ENCODE results near the gene DDX39A.

The DDX39A gene

DNA sequence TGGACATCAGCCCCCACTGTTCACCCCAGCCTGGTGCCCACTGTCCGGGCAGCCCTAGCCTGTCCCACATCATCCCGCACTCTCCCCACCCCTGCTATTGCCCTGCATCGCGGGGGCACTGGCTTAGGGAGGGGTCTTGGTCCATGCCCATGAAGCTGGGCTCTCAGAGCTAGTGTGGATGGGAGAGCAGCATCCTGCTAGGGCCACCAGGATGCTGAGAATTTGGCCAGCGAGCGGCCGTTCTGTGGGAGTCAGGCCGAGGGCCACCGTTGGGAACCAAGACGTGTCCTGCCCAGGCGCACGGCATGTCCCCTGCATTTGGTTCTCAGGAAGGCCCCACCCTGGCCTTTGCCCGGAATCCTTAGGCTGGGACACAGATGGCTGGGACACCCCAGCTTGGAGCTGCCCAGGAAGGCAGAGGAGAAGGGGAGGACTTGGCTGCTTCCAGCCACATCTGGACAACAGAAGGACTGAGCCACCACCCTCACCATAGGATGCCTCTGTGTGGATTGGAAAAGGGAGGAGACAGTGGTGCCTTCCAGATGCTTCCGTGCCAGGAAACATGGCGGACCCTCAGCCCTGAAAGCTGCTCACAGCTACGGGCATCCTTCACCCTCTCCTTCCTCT is 23.3 kb downstream of the DDX39A start:
- H4K20me1 ChIP-seq (ENCODE audit: low read depth, low read length) = no peaks in the 10 kb centered on the region
- H2AFZ ChIP-seq (ENCODE audit: low read depth, low read length, severe bottlenecking) = no peak overlapping the region
- TF ChIP-seq, protein P1, sequence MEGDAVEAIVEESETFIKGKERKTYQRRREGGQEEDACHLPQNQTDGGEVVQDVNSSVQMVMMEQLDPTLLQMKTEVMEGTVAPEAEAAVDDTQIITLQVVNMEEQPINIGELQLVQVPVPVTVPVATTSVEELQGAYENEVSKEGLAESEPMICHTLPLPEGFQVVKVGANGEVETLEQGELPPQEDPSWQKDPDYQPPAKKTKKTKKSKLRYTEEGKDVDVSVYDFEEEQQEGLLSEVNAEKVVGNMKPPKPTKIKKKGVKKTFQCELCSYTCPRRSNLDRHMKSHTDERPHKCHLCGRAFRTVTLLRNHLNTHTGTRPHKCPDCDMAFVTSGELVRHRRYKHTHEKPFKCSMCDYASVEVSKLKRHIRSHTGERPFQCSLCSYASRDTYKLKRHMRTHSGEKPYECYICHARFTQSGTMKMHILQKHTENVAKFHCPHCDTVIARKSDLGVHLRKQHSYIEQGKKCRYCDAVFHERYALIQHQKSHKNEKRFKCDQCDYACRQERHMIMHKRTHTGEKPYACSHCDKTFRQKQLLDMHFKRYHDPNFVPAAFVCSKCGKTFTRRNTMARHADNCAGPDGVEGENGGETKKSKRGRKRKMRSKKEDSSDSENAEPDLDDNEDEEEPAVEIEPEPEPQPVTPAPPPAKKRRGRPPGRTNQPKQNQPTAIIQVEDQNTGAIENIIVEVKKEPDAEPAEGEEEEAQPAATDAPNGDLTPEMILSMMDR (IDR thresholded peaks at IDR 0.05; ENCODE audit: insufficient read depth, low read length, poor library complexity, severe bottlenecking) = no peak
- no peak overlapping the region for H3K4me2 ChIP-seq (ENCODE audit: low read depth, low read length, poor library complexity, severe bottlenecking)
- H3K9me3 ChIP-seq (ENCODE audit: insufficient read depth, low read length) = no peaks in the 10 kb centered on the region
- no peaks in the 10 kb centered on the region for H3F3A ChIP-seq (ENCODE audit: insufficient read depth)
- H3K9me2 ChIP-seq (replicated peaks; ENCODE audit: insufficient read depth, low read length) = no peaks in the 10 kb centered on the region
- no peak overlapping the region for H3K9ac ChIP-seq (ENCODE audit: low read length)
- H3K27ac ChIP-seq (ENCODE audit: low read depth, low read length) = no peak overlapping the region
- no peaks in the 10 kb centered on the region for H3K36me3 ChIP-seq (ENCODE audit: low read length)
- H3K4me3 ChIP-seq (ENCODE audit: insufficient read depth, low read length, poor library complexity, severe bottlenecking) = no peak overlapping the region
- no peaks in the 10 kb centered on the region for H3K79me2 ChIP-seq (ENCODE audit: insufficient read depth, low read length)
- no peaks in the 10 kb centered on the region for H3K27me3 ChIP-seq (ENCODE audit: low read length)

GRCh38 chr19:14395262-14395661 is 23.9 kb downstream of the DDX39A start:
- H3K4me2 ChIP-seq (ENCODE audit: low read depth, low read length, poor library complexity, severe bottlenecking) = no peak overlapping the region
- no peak overlapping the region for H2AFZ ChIP-seq (ENCODE audit: low read depth, low read length, severe bottlenecking)
- H3K27me3 ChIP-seq (ENCODE audit: low read length) = no peaks in the 10 kb centered on the region
- H4K20me1 ChIP-seq (ENCODE audit: low read depth, low read length) = no peaks in the 10 kb centered on the region
- TF ChIP-seq, protein P1 (IDR thresholded peaks at IDR 0.05; ENCODE audit: insufficient read depth, low read length, poor library complexity, severe bottlenecking) = no peak
- TF ChIP-seq EZH2phosphoT487 (conservative IDR thresholded peaks at IDR 0.05; ENCODE audit: low read length) = no peak
- no peaks in the 10 kb centered on the region for H3K79me2 ChIP-seq (ENCODE audit: insufficient read depth, low read length)
- no peaks in the 10 kb centered on the region for H3K9me3 ChIP-seq (ENCODE audit: insufficient read depth, low read length)
- no peaks in the 10 kb centered on the region for H3K36me3 ChIP-seq (ENCODE audit: low read length)
- no peak overlapping the region for H3K27ac ChIP-seq (ENCODE audit: low read depth, low read length)
- H3K9ac ChIP-seq (ENCODE audit: low read length) = no peak overlapping the region
- no peaks in the 10 kb centered on the region for H3K9me2 ChIP-seq (replicated peaks; ENCODE audit: insufficient read depth, low read length)
- no peaks in the 10 kb centered on the region for H3F3A ChIP-seq (ENCODE audit: insufficient read depth)
- H3K4me3 ChIP-seq (ENCODE audit: insufficient read depth, low read length, poor library complexity, severe bottlenecking) = no peak overlapping the region

GRCh38 chr19:14394167-14394566 is 25.0 kb downstream of the DDX39A start:
- Histone ChIP-seq H2AFZ (ENCODE audit: low read depth, low read length, severe bottlenecking) (no peak overlapping the region), H3K27me3 (ENCODE audit: low read length) (no peaks in the 10 kb centered on the region), H3K4me3 (ENCODE audit: insufficient read depth, low read length, poor library complexity, severe bottlenecking) (no peak overlapping the region), H3K4me2 (ENCODE audit: low read depth, low read length, poor library complexity, severe bottlenecking) (no peak overlapping the region), H3K9me3 (ENCODE audit: insufficient read depth, low read length) (no peaks in the 10 kb centered on the region), H3K79me2 (ENCODE audit: insufficient read depth, low read length) (no peaks in the 10 kb centered on the region), H3K9ac (ENCODE audit: low read length) (no peak overlapping the region), H3F3A (ENCODE audit: insufficient read depth) (no peaks in the 10 kb centered on the region), H3K36me3 (ENCODE audit: low read length) (no peaks in the 10 kb centered on the region), H3K27ac (ENCODE audit: low read depth, low read length) (no peak overlapping the region), H4K20me1 (ENCODE audit: low read depth, low read length) (no peaks in the 10 kb centered on the region), H3K9me2 (replicated peaks; ENCODE audit: insufficient read depth, low read length) (no peaks in the 10 kb centered on the region)
- TF ChIP-seq, protein P1 (IDR thresholded peaks at IDR 0.05; ENCODE audit: insufficient read depth, low read length, poor library complexity, severe bottlenecking) = no peak
- no peak for TF ChIP-seq EZH2phosphoT487 (conservative IDR thresholded peaks at IDR 0.05; ENCODE audit: low read length)
